ENCODE results near the gene DNAJC5.

GRCh38 chr20:63864978-63865640 lies 29.8 kb upstream of the DNAJC5 start, which contains the start of gene TPD52L2:
- peak; percentile 72 for TF ChIP-seq YY1 (IDR thresholded peaks at IDR 0.05; ENCODE audit: insufficient read depth, insufficient read length)
- no peak for TF ChIP-seq SUZ12 (IDR thresholded peaks at IDR 0.05; ENCODE audit: extremely low read depth, insufficient read depth, insufficient read length)
- TF ChIP-seq ZNF274 (IDR thresholded peaks at IDR 0.05; ENCODE audit: low read depth, low read length), result no peak
